COLO668 (cell line): ENCODE results near the gene PMPCB.

Experiments used
- DNase-seq: peaks from one replicate; lab custom pipeline; 2025; ENCODE audit not compliant: unreplicated experiment; lab: John Stamatoyannopoulos, UW

PMPCB gene

DNA sequence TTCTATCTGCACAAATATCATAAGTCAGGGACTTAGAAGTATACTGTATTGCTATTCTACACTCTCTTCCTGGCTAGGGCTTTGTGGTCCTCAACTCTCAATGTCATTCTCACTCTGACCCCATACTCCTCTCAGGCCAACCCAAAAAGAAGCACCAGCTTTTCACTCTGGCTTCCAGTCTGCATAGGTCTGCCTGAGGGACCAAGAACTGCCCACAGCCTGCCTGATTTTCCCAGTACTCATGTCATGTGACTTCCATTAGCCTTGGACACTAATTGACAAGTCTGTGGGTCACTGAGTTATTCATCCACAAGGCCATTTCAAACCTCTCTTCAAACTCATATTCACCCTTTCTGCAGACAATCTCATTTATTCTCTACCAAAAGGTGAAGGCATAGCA is 19.8 kb downstream of the PMPCB start:
- DNase-seq, result no peak

DNA sequence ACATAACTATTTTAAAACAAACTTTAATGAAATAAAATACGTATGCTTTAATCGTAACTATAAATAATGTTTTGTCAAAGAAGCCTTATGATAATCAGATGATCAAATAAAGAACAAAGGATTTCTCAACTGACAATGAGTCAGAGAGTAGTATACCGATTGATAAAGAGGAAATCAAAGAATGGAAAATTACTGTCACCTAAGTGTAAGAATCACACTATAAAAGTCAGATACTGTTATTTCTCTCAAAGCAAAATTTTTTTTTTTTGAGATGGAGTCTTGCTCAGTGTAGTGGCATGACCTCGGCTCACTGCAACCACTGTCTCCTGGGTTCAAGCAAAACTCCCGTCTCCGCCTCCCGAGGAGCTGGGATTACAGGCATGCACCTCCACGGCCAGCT is 28.5 kb downstream of the PMPCB start:
- DNase-seq, result no peak

DNA sequence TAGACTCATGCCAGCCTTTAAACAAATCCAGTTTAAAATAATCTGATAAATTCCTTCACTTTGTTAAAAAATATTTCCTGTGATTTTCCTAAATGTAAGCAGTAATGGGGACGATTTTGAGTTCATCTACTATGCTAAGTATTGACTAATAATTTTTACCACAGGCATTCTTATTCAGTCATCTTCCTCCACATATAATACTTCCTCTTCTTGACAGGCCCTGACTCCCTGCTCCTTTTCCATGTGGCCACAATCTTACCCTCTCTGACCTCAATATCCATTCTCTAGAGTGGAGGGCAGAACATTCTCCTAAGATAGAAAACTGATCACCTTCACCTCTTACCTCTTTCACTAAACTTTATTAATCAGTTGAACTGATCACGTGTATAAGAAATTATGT is 39.5 kb downstream of the PMPCB start:
- DNase-seq, result no peak

DNA sequence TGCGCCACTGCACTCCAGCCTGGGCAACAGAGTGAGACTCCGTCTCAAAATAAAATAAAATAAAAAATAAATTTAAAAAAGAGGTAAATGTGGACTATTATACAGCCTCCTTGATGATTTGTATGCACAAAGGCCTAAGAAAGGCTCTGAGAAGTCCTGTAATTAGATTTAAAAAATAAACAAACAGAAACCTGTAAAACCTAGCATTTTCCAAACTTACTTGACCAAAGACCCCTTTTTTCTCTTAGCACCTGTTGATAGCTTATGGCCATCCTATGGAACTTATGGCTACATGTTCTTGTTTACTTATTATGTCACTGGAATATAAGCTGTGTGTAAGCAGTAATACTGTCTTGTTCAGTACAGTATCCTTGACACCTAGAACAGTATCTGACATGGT is 41.6 kb downstream of the PMPCB start:
- DNase-seq, result no peak

DNA sequence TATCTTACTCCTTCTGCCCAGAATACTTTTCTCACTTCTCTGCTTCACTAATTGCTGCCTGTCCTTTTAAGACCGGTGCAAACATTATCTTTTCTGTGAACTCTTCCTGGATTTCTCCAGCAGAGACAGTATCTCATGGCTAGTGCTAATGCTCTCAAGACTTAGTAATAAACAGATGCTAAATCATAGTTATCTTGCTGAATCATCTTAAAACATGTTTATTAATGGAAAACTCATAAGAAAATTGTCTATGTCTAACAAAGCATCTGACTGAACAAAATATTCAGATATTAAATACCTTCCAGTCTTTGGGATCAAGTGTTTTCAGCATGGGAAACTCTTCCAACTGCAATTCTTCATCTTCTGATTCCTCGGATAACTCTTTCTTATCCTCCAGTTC is 44.2 kb downstream of the PMPCB start:
- DNase-seq, result no peak

DNA sequence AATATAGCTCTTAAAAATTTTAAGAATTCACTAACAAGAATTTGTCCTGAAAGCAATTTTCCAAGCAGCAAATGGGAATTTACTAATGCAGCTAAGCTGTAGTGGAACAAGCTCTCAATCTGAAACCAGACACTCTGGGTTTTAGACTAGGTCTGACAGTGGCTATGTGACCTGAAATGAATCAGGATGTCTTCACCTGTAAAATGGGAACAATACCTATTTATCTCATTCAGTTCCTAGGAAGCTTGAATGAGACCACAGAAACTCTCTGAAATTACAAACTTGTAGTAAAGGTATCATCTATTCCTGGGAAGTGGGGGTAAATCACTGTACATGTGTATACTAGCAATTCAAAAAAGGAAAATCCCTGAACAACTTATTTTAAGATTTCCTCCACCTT is 46.1 kb downstream of the PMPCB start:
- no peak for DNase-seq

DNA sequence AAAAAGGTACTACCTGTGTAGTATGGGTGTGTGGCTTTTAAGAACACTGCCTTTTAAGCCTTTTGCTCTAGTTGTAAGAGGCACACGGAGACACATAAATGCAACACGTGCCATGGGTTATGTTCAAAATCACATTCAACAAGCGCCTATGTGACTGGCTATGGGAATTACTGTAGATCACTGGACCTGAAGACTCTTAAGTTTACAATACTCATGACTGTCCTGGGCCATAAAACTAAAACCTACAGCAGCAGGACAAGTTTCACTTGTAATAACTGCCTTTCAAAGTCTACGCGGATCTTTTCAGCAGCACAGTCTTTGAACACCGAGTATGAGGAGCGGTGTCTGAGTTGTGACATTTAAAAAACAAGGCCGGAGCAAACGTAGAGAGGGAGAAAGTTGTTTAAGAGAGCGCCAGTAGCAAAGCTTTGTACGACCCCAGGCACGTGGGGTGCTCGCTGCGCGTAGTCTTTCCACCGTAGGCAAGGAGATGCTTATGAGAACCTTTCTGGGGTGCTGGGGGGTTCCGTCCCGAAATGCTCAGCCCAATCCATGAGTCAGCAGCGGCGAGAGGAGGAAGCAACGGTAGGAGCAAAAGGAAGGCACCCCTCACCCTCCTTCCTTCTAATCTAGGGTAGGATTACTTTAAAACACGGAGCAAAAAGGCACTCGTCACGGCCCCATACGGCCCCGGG is 46.7 kb downstream of the PMPCB start:
- peak; percentile 27 for DNase-seq

DNA sequence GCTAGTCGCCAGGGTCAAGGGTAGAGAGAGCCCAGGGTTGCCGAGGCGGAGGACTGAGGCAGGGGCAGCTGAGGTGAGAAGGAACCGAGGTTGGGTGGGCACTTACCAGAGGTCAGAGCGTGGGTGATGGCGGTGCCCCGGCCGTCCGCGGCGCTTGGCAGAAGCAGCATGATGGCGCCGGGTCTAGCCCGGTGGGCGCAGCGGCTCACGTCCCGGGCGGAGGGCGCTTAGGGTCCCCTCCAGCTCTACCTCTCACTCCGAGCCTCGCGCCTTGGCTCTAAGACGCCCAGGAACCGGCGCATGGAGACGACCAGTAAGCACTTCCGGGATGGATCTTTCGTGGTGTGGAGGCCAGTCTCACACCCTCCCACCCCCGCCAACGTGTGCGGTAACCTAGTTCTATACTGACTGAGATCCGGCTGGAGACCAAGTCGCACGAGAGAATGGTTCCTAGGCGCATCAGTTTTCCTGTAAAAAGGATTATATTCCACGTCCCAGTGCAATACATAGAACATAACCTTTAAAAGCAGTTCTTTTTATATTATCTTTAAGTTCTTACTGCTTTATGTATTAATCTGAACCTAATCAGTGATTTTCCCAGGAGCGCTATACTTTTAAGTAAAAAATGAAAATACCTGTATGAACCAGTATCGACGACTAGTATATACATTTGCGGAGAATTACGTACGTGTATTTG is 47.4 kb downstream of the PMPCB start, which contains the start of gene DNAJC2:
TSS of gene DNAJC2 (minus strand) at position 315 of the 697 bp plus-strand sequence. CDS start at position 170, 145 bp downstream.
- DNase-seq, result peak; percentile 89

DNA sequence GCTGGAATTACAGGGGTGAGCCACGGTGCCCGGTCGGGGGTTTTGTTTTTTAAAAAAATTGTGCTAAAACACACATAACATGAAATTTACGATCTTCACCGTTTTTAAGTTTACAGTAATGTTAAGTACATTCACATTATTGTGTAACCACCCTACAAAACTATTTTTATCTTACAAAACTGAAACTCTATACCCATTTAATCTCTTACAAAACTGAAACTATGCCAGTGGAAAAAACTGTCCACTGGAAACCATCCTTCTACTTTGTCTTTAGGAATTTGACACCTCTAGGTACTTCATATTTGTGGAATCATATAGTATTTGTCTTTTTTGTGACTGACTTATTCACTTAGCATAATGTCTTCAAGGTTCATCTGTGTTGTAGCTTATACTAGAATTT is 49.2 kb downstream of the PMPCB start:
- DNase-seq, result no peak

DNA sequence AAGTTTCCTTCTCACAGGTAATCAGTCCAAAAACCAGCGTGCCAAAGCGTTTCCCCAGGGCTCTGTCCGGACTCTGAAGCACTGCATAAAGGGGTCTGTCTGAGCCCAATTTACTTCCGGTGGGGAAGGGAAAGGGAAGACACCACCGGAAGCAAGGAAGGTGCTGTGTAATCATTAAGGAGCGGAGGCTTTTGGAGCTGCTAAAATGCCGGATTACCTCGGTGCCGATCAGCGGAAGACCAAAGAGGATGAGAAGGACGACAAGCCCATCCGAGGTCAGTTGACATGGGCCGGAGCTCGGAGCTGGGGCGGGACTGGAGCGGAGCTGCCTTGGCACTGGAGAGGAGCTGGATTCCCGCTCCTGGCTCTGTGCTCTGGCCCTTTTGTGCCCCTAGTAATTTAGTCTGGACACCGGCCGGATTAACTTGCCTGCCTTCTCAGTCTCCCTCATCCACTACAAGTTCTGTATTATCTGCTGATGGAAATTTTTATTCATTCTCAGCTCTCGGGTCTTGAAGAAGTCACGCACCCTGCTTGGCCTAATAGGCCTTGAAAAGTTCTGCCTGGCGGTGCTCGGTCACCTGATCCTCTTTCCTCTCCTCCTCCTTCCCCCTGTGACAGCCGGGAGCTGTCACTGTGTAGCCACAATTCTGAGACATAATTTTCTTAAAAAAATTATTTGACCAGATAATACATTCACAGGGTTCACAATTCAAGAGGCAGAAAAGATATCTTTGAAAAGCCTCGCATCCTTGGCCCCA is 50.5 kb downstream of the PMPCB start, which contains the start of gene PSMC2:
TSS of gene PSMC2 (plus strand) at position 137 of the 761 bp plus-strand sequence. CDS start at position 206, 69 bp downstream.
- DNase-seq, result peak; percentile 86

DNA sequence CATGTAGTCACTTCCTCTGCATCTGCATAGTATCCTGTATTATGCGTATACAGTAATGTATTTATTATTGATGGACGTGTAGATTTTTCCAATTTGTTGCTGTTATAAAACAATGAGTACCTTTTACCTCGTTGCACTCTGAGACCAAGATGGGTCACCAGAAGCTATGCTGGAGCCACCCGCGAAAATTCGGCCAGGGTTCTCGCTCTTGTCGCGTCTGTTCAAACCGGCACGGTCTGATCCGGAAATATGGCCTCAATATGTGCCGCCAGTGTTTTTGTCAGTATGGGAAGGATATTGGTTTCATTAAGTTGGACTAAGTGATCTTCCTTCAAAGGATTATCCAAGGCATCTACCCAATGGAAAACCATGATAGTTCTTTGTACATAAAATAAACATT is 51.2 kb downstream of the PMPCB start:
- peak; percentile 13 for DNase-seq

DNA sequence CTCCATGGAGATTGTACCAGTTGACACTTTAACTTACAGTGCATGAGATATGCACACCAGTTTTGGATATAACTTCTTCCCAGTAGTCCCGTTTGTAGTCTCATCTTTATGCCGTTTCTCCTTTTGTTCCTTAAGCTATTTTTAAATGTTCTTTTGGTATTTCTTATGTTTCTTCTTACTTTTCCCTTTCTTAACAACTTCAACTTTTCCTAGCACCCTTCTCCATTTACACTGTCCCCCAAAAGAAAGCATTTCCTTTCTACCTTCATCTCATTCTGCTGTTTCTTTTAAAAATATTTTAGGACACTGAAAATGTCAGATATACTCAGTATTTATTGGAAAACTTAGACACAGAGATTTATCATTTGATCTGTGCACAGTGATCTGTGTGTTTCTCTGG is 51.7 kb downstream of the PMPCB start:
- DNase-seq, result no peak

DNA sequence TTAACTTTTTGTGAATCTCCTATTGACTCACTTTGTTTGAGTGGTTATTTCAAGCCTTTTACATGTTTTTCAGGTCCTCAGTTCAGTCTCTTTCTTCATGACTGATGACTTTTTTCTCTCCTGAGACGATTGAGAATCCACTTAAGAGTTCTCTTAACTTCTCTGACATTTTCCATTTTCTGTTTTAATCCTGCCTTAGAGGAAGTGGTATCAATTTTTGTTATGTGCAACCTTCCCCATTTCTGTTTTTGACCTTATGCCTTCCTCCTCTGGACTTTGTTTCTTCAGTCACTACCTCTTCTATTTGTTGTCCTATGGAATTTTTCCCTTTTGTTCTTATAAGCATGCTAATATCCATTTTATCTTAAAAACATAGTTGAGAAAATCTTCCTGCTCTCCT is 52.6 kb downstream of the PMPCB start:
- no peak for DNase-seq
